Activated B cell treated with CpG ODN at 0.5 μM for 24 hours (primary cell): ENCODE measurements around the gene VGLL4. TPM values are rescaled to one million over a fixed set of nuclear protein-coding genes. Genes with fewer than 3 reads are reported as not detected.

Experiments
- ATAC-seq: fragments of 200-7000 bp; cut with Tn5 transposase; one replicate; pipeline ENCODE4 v1.10.0; 2021; ENCODE audit warnings: low read depth, mild to moderate bottlenecking, moderate library complexity
- CTCF ChIA-PET: fragments of 350-600 bp; sonication (Branson Sonifier 250); formaldehyde crosslinking; loops from one replicate; lab custom pipeline; 2021; ENCODE audit warnings: antibody characterized with exemption; lab: Charles Lee
- POLR2A ChIA-PET: fragments of 350-600 bp; sonication (Branson Sonifier 250); formaldehyde crosslinking; loops from one replicate; lab custom pipeline; 2021; ENCODE audit warnings: antibody characterized with exemption; lab: Charles Lee
- DNase-seq: peaks from one replicate; pipeline ENCODE4 v3.0.0; 2022
- H3K27ac Mint-ChIP-seq: one replicate; pipeline ENCODE4 v1.8.0; 2020; ENCODE audit warnings: mixed read lengths
- H3K27me3 Mint-ChIP-seq: one replicate; pipeline ENCODE4 v1.8.0; 2021; ENCODE audit warnings: mixed read lengths
- H3K36me3 Mint-ChIP-seq: one replicate; pipeline ENCODE4 v1.8.0; 2021; ENCODE audit warnings: low read depth, mixed read lengths
- H3K4me1 Mint-ChIP-seq: one replicate; pipeline ENCODE4 v1.8.0; 2021; ENCODE audit warnings: mixed read lengths
- H3K4me3 Mint-ChIP-seq: one replicate; pipeline ENCODE4 v1.8.0; 2020; ENCODE audit warnings: mild to moderate bottlenecking, mixed read lengths
- H3K9me3 Mint-ChIP-seq: one replicate; pipeline ENCODE4 v1.8.0; 2020; ENCODE audit warnings: mixed read lengths
- intact Hi-C: fragments of 100-400 bp; cut with micrococcal nuclease; formaldehyde crosslinking; loops from one replicate; pipeline ENCODE4 v1.15.1; 2024
- total RNA-seq: library from RNA; stranded (reverse); gene quantifications from 2 replicates; pipeline ENCODE4 v1.2.3, GENCODE V29; 2022
- TF ChIP-seq, protein P1 (sequence below): fragments of 200-600 bp; IDR thresholded peaks from one replicate; pipeline ENCODE4 v1.8.0; 2022; ENCODE audit warnings: antibody characterized with exemption, mild to moderate bottlenecking

Gene VGLL4
- total RNA-seq, 1 donor from 2014 or later = 19.3 TPM

DNA sequence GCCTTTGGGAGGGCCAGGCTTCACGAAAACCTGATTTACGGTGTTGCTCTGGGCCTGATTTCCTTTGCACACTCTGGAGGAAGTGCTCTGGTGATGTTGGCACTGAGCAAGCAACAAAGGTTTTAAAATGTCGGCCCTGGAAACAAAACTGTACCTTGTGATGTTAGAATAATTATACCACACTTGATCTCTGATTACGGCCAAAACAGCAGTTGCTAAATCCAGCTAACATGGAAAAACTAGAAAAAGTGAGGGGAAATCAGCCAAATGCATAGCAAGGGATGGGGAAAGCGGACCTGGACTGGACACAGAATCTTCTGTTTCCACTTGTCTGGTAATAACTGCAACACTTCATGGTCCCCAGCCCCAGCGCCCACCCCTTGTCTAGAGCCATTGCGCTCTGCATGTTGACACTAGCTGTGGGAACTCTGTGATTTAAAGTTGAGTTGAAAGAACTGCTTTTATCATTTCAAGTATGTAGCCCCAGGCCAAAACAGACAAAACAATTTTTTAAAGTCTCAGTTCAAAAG is 120.1 kb downstream of the VGLL4 start:
- H3K36me3 Mint-ChIP-seq = peaks cover 8% of the 10 kb centered on the region
- ChIA-PET CTCF (no interaction called here), POLR2A (no interaction called here)
- no peak for DNase-seq
- H3K4me3 Mint-ChIP-seq = no peak overlapping the region
- H3K4me1 Mint-ChIP-seq = no peaks in the 10 kb centered on the region
- intact Hi-C loops = no loop called here
- H3K27me3 Mint-ChIP-seq = no peaks in the 10 kb centered on the region
- TF ChIP-seq, protein P1, sequence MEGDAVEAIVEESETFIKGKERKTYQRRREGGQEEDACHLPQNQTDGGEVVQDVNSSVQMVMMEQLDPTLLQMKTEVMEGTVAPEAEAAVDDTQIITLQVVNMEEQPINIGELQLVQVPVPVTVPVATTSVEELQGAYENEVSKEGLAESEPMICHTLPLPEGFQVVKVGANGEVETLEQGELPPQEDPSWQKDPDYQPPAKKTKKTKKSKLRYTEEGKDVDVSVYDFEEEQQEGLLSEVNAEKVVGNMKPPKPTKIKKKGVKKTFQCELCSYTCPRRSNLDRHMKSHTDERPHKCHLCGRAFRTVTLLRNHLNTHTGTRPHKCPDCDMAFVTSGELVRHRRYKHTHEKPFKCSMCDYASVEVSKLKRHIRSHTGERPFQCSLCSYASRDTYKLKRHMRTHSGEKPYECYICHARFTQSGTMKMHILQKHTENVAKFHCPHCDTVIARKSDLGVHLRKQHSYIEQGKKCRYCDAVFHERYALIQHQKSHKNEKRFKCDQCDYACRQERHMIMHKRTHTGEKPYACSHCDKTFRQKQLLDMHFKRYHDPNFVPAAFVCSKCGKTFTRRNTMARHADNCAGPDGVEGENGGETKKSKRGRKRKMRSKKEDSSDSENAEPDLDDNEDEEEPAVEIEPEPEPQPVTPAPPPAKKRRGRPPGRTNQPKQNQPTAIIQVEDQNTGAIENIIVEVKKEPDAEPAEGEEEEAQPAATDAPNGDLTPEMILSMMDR = no peak
- H3K27ac Mint-ChIP-seq = no peak overlapping the region
- ATAC-seq = no peak
- no peaks in the 10 kb centered on the region for H3K9me3 Mint-ChIP-seq

DNA sequence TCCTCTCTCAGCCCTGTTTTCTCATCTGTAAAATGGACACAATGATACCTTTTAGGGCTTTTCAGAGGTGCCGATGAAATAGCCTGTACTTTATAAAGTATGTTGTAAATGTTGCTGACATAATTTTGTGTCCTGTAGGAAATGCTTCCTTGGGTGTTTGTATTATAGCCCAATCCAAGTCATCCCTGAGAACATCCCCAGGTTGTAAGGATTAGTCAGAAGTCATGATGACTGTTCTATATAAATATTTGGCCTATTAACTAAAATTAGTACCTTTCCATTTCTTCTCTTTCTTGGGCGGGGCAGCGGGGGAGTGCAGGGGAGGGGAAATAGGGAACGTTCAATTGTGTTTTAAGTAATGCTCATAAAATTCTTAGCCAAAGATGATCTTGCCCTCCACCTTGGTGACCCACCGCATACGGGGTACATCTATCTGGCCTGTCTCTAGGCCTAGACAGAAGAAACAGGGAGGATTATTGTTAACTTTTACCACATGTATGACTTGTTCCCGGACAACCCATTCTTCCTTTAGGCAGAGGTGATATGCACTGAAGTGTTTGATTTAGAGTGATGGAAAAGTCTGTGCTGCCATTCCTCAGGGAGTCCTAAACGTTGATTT is 120.7 kb downstream of the VGLL4 start:
- CTCF ChIA-PET = no interaction called here
- intact Hi-C loops = no loop called here
- POLR2A ChIA-PET = no interaction called here
- TF ChIP-seq, protein P1 = no peak
- no peaks in the 10 kb centered on the region for H3K27me3 Mint-ChIP-seq
- H3K9me3 Mint-ChIP-seq = no peaks in the 10 kb centered on the region
- no peak overlapping the region for H3K4me3 Mint-ChIP-seq
- peaks cover 6% of the 10 kb centered on the region for H3K36me3 Mint-ChIP-seq
- no peak overlapping the region for H3K27ac Mint-ChIP-seq
- no peak for DNase-seq
- no peaks in the 10 kb centered on the region for H3K4me1 Mint-ChIP-seq
- no peak for ATAC-seq

DNA sequence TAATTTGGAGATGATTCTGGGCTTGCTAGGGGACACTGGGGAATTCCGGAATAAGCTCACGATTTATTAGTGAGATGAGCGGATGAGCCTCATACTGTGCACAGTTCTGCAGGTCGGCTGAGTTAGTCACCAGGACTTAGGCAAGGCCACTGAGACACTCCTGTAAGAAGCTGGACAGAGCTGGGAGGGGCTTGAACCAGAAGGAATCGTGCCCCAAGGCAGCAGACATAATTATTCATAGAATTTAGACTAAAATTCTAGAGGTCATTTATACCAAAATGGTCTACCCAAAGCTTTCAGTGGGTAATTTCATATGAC is 121.4 kb downstream of the VGLL4 start:
- no peak for ATAC-seq
- Mint-ChIP-seq H3K4me1 (no peaks in the 10 kb centered on the region), H3K36me3 (peaks cover 3% of the 10 kb centered on the region), H3K27ac (no peak overlapping the region), H3K9me3 (no peaks in the 10 kb centered on the region), H3K4me3 (no peak overlapping the region), H3K27me3 (no peaks in the 10 kb centered on the region)
- CTCF ChIA-PET = no interaction called here
- TF ChIP-seq, protein P1 = no peak
- DNase-seq = no peak
- POLR2A ChIA-PET = no interaction called here
- intact Hi-C loops = no loop called here

DNA sequence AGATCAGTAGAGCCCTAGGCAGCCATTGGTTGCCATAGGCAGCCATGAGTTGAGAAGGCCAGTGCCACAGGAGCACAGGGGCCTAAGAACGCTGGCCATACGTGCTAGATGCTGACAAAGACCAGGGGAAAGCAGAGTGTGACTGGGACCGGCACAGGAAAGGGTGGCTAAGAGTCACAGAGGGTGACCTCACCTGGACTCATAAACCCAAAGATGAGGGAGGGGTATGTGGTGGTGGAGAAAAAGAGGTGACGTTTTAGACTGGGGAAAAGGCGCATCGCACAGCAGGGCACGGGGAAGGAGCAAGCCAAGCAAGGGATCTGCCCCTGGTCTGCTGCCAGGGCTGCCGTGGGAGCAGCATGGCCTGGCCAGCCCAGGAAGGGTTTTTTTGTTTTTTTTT is 122.5 kb downstream of the VGLL4 start:
- intact Hi-C loops = no loop called here
- H3K27me3 Mint-ChIP-seq = no peaks in the 10 kb centered on the region
- no peak overlapping the region for H3K4me3 Mint-ChIP-seq
- TF ChIP-seq, protein P1 = no peak
- no peak overlapping the region for H3K27ac Mint-ChIP-seq
- ChIA-PET POLR2A (no interaction called here), CTCF (no interaction called here)
- H3K4me1 Mint-ChIP-seq = no peaks in the 10 kb centered on the region
- H3K36me3 Mint-ChIP-seq = peaks cover 2% of the 10 kb centered on the region
- DNase-seq = no peak
- no peaks in the 10 kb centered on the region for H3K9me3 Mint-ChIP-seq
- no peak for ATAC-seq

DNA sequence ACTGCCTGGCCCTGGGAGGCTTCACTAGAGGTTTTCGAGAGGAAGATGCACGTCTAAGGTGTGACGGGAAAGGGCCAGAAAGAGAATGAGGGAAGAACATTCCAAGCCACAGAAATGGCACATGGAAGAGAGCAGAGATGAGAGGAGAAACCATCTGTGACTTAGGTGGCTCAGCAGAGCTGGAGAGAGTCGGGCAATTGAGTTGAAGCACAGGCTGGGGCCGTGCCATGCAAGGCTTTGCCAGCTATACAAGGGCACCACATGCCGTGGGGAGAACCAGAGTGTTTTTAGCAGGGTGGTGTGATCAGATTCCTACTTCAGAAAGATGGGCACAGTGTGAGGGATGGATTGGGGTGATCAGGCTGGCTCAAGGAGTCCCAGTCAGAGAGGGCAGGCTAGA is 126.1 kb downstream of the VGLL4 start:
- no peak for ATAC-seq
- Mint-ChIP-seq H3K27ac (no peak overlapping the region), H3K4me1 (no peaks in the 10 kb centered on the region), H3K9me3 (no peaks in the 10 kb centered on the region), H3K36me3 (peaks cover 2% of the 10 kb centered on the region), H3K4me3 (no peak overlapping the region), H3K27me3 (no peaks in the 10 kb centered on the region)
- ChIA-PET POLR2A (interaction anchor here (0.7 kb wide), 1 partner anchor 83 kb away, joined by 5 read pairs; no protein-coding TSS in a partner anchor), CTCF (no interaction called here)
- TF ChIP-seq, protein P1 = no peak
- intact Hi-C loops = no loop called here
- no peak for DNase-seq
